ENCODE measurements around the gene AKR1D1.
A peak's percentile ranks its signal among the peaks of the same experiment; 100 is the strongest.

The AKR1D1 gene

GRCh38 chr7:138097064-138097741 is 20.9 kb downstream of the AKR1D1 start:
- TF ChIP-seq CTCF (IDR thresholded peaks at IDR 0.05; ENCODE audit: borderline replicate concordance, insufficient read depth, low read depth, low read length), result peak; percentile 47
- no peak overlapping the region for H3K4me3 ChIP-seq (ENCODE audit: low read depth, low read length)

GRCh38 chr7:138099813-138100212 is 23.6 kb downstream of the AKR1D1 start:
- no peak for TF ChIP-seq CTCF (IDR thresholded peaks at IDR 0.05; ENCODE audit: borderline replicate concordance, insufficient read depth, low read depth, low read length)

GRCh38 chr7:138105221-138105620 is 29.0 kb downstream of the AKR1D1 start:
- no peak for TF ChIP-seq CTCF (IDR thresholded peaks at IDR 0.05; ENCODE audit: borderline replicate concordance, insufficient read depth, low read depth, low read length)
- H3K4me3 ChIP-seq (ENCODE audit: low read depth, low read length), result no peak overlapping the region

More at GRCh38 chr7:138099813-138100212, 23.6 kb downstream of the AKR1D1 start:
- no peak overlapping the region for H3K4me3 ChIP-seq (ENCODE audit: low read depth, low read length)

GRCh38 chr7:138115047-138115446 is 38.8 kb downstream of the AKR1D1 start:
- no peak for TF ChIP-seq CTCF (IDR thresholded peaks at IDR 0.05; ENCODE audit: borderline replicate concordance, insufficient read depth, low read depth, low read length)

GRCh38 chr7:138116141-138116540 is 39.9 kb downstream of the AKR1D1 start:
- TF ChIP-seq CTCF (IDR thresholded peaks at IDR 0.05; ENCODE audit: borderline replicate concordance, insufficient read depth, low read depth, low read length), result no peak

More at GRCh38 chr7:138115047-138115446, 38.8 kb downstream of the AKR1D1 start:
- H3K4me3 ChIP-seq (ENCODE audit: low read depth, low read length), result no peak overlapping the region

GRCh38 chr7:138116892-138117291 is 40.6 kb downstream of the AKR1D1 start:
- no peak overlapping the region for H3K4me3 ChIP-seq (ENCODE audit: low read depth, low read length)
- TF ChIP-seq CTCF (IDR thresholded peaks at IDR 0.05; ENCODE audit: borderline replicate concordance, insufficient read depth, low read depth, low read length), result no peak

More at GRCh38 chr7:138116141-138116540, 39.9 kb downstream of the AKR1D1 start:
- no peak overlapping the region for H3K4me3 ChIP-seq (ENCODE audit: low read depth, low read length)

- H3K4me3 ChIP-seq (ENCODE audit: low read depth, low read length), result no peak overlapping the region
- no peak for TF ChIP-seq CTCF (IDR thresholded peaks at IDR 0.05; ENCODE audit: borderline replicate concordance, insufficient read depth, low read depth, low read length)
Measured at GRCh38 chr7:138120140-138120827, 44.0 kb downstream of the AKR1D1 start.

All from GM12875 (cell line).